Measurements from ENCODE around the gene CSPG4.
"Not testable (repeated sequence)": the region's sequence is repeated elsewhere in the genome, so short reads cannot be mapped to it uniquely, and the experiment has no call there.

CSPG4 gene

DNA sequence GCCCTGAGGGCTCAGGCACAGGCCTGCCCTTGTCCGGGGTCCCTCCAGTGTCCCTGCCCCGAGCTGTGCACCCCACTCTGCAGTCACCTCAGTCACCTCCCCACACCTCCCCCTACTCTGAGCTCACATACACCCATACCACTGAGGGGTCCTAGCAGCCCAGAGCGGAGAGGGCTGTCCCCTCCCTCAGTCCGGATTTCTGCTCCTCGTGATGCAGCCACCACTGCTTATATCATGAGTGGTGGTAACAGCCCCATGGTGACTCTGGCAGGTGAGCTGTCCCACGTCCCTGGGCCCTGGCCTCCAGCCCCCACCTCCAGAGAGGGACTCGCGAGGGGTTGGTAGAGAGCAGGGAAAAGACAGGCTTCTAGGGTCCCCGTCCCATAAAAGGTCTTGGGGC is 8.0 kb downstream of the CSPG4 start:
- DNase-seq, result no peak

DNA sequence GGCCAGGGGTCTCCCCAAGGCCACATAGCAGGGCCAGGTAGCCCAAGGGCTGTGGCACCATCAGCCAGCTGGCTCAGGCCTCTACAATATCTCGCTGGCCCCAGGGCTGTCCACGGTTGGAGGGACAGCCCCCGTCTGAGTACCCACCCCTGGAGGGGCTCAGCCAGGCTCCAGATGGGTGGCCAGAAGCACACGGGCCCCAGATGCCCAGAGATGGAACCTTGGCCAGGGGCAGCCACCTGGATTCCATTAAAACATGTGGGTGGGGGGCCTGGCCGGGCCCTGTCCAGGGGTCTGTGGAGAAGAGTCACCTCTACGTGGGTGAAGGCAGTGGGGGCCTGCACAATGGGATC is 8.4 kb downstream of the CSPG4 start:
- no peak for DNase-seq

- DNase-seq, result not testable (repeated sequence)
Measured at GRCh38 chr15:75703440-75704262, 9.0 kb downstream of the CSPG4 start.

GRCh38 chr15:75702436-75702835 is 10.2 kb downstream of the CSPG4 start:
- no peak for DNase-seq

DNA sequence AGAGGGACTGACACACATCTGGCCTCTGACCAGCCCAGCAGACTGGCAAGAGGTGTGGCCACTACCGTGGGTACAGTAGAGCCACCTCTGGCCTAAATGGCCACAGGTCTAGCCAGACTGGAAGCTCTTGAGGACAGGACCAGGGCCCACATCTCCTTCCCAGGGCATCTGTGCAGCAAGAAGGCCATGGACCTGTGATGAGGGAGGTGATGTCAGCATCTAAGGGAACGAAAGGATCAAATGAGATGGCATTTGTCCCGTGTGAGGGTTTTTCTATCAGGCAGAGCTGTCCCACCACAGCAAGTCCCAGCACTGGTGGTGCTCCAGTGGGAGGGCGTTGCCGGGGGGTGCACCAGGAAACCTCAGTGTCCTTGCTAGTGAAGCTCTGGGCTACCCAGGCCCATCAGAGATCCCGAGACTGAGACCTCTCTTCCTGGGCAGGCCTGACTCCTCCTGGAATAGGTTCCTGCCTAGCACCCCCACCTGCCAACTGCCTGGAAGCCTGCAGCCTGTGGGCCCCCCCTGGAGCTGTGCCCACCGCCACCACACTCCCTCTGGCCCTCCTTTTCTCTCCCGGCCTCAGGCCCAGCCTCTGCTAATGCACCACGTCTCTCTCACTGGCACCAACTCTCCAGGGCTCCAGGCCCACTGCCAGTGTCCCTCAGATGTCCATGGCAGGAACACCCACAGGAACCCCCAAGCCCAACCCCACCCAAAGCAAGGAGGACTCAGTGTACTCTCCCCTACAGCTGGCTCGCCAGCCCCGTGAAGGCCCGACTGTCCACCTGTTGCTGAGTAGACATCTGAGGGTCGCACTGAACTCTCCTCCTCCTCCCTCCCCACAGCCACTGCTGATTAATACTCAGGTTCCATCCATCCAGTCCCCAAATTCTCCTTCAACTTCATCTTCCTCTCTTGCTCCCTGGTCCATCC is 11.3 kb downstream of the CSPG4 start:
- DNase-seq, result not testable (repeated sequence)

DNA sequence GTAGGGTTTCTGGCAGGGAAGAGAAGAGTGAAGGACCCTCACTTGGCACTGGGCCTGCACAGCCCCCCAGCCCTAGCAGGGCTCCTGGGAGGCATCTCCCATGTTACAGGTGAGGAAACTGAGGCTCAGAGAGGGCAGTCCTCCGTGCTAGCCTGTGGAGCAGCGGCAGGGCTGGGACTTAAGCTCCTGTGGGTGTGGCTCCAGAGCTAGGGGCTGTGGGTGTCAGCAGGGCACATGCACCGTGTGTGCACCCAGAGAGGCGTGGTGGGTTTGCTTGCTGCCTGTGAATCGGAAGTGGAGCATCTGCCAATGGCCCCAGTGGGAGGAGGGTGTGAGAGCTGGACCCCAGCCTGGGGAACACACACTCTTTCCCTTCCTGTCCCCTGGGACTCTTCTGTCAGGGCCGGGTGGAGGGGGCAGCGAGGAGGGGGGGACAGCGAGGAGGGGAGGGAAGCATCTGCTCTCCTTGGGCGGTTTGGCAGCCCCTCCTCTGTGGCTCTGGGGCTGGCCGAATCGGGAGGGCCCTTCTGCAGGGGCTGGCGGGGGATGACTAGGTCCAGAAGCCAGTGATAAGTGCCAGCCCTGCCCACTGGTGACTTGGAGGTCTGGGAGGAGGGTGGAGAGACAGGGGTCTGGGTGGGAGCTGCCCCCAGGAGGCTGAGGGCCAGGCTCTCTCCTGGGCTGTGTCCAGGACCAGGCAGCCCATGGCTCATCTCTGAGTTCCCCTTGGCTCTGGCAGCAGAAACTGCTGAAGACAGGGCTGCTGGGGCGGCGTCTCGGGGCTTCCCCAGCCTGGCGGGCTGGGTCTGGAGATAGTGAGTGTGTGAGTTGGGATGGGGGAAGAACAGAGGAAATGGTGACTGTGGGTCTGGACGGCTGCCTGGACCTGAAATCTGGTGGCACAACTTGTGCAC is 12.4 kb downstream of the CSPG4 start:
- peak in 11 of 51 donors; percentile 7 to 47 (median 19) for DNase-seq

GRCh38 chr15:75699517-75699916 is 13.1 kb downstream of the CSPG4 start:
- peak in 6 of 51 donors; percentile 9 to 25 (median 22) for DNase-seq

GRCh38 chr15:75697974-75698747 is 14.5 kb downstream of the CSPG4 start:
- not testable (repeated sequence) for DNase-seq

- no peak for DNase-seq
Measured at GRCh38 chr15:75697523-75697922, 15.1 kb downstream of the CSPG4 start.

DNA sequence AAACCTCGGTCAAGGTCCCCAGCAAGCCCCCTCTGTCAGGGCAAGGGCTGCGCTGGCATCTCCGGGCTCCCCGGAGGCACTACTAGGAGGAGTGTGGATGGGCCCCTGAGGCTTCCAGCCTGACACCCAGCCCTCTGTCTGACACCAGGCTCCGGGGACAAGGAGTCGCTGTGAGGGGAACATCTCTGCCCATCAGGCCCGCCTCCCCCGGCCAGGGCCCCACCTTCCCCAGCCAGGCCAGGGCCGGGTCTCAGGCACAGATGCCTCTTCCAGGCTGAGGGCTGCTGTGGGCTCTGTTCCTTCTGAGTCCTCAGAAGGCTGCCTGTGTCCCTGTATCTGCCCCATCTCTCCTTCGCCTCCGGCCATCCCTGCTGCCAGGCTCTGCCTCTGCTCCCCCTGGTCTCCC is 15.8 kb downstream of the CSPG4 start:
- DNase-seq, result no peak

DNA sequence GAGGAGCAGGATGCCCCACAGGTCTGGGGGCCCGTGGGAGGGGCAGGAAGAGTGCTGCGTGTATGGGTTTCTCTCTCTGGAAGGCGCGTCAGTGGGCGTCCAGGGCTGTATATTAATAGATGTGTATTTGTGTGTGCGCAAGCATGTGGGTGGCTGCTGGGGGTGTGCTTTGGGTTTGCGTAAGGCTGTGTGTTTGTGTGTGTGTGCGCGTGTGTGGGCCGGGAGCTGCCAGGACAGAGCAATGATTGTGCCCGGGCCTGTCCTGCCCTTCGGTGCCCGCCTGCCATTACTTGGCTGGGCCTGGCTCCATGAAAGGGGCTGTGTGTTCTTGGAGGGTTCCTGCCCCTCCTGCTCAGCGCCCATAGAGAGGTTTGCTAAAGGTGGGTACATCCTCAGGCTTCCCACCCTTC is 16.3 kb downstream of the CSPG4 start:
- peak in 17 of 51 donors; percentile 11 to 66 (median 33) for DNase-seq

DNA sequence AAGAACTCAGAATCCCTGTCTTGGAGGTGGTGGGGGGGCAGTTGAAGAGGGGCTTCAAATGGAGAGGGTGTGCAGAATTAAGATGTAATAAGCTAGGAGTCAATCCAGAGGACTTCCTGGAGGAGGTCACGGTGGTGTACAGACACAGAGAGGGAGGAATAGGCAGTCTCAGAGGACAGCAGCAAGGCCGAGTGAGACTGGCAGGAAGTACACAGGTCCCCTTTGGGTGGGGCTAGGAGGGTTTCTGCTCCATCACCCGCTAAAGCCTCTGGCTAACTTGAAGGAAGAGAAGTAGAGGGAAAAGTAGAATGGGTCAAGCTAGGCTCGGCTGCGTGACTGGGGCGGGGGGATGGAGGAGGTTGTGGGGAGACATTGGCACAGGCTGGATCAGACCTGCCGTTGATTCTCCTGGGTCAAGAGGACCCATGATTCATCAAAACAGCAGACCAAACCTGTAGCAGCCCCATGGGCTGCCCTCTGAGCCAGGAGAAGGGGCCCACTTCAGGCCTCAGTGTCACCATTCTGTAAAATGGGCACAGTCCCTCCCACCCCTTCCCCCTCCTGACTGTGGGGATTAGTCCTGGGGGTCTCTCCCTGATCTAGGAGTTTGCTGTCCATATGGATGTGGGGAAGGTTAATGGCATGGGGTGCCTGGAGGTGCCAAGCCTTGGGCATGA is 16.9 kb downstream of the CSPG4 start:
- DNase-seq, result no peak

- peak in 6 of 51 donors; percentile 18 to 33 (median 22) for DNase-seq
Measured at GRCh38 chr15:75695220-75695619, 17.4 kb downstream of the CSPG4 start.

- DNase-seq, result peak in 33 of 51 donors; percentile 17 to 85 (median 43)
Measured at GRCh38 chr15:75694241-75695182, 18.1 kb downstream of the CSPG4 start.

DNA sequence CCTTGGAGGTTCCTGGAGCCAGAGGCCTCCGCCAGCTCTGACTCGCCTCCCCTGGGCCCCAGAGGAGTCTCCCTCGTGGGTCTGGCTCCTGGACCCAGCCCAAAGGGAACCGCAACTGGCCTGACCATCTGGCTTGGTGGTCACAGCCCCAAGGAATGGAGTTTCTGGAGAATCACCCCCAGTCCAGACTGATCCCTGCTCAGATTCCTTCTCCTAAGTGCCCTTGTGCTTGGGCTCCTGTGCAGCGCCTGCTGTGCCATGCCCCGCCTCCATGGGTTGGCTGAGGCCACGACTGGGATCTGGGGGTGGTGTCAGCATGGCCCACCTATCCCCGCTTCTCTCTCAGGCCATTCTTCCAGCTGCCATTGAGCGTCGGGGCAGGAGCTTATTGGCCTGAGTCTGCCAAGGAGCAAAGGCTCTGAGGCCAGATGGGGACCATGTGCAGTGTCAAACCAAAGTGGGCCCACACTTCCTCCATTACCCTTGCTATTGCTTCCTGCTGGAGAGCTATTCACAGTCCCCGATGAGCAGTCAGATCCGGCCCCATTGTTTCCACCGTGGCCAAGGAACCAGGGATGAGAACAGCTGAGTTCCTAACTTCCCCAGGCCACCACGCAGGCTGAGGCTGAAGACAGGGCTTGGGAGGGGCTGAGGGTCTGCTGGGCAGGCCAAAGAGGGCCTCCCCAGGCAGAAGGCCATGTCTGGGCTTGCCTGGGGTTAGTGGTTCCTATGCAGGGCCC is 19.0 kb downstream of the CSPG4 start:
- no peak for DNase-seq

- DNase-seq, result not testable (repeated sequence)
Measured at GRCh38 chr15:75693028-75693427, 19.6 kb downstream of the CSPG4 start.

DNA sequence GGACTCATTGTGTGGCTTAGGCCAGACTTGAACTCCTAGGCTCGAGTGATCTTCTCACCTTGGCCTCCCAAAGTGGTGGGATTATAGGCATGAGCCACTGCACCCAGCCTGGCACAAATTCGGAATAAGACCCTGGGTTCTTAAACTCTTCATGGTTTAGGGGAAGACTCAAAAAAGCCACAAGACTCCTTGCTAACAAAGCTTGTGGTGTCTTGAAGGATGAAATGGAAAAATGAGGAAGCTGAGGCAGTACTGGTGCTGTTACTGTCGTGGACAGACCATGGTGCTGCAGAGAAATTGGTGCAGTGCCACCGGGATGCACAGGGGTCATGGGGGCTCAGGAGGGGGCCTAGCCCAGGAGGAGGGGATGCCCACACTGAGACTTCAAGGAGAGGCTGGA is 20.3 kb downstream of the CSPG4 start:
- not testable (repeated sequence) for DNase-seq

DNA sequence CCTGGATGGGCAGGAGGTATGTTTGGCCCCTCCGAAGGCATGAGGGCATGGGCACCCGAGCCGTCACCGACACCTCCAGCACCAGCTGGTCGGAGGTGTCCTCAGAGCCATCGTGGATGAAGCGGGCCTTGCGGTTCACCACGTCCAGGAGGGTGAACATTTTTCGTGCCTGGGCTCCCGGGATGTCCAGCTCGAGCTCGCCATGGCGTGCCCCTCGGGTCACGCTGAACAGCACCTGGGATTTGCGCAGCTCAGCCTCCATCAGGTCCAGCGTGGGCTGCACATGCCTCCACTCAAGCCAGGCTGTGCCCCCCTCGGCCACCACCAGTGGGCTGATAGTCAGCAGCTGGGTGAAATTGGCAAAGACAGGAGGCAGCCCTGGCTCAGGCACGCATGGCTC is 23.2 kb downstream of the CSPG4 start:
- not testable (repeated sequence) for DNase-seq

All from hypothalamus (tissue), 51 donors.